ENCODE data around the gene SULT2B1. TPM values are rescaled to one million over a fixed set of nuclear protein-coding genes. Genes with fewer than 3 reads are reported as not detected.

The SULT2B1 gene
- total and polyA plus RNA-seq, 4 donors, result 0.14 to 0.24 TPM; not detected in 2

DNA sequence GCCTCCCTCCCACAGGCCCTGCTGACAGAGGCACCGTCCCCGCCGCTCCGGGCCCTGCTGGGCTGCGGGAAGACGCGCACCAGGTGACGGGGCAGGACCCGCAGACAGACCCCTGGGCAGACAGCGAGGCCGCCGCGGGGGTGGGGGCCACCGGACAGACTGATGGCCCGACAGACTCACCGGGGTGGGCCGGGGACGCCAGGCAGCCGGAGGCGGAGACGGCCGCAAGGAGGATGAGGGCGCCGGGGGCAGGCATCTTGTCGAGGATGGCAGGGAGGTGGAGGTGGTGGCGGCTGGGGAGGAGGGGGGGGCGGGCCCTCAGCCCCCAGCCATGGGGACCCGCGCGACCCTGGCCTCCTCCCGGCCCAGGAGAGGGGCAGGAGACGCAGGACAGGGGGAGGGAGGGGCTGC is 40.6 kb upstream of the SULT2B1 start:
- DNase-seq (ENCODE audit: low spot score), result no peak
- H3K36me3 ChIP-seq (ENCODE audit: control insufficient read depth in 4 of 4, insufficient read depth in 3 of 4, low read depth in 1 of 4, low read length in 3 of 4), result no peaks in the 10 kb centered on the region
- H3K4me1 ChIP-seq (ENCODE audit: control insufficient read depth in 4 of 4, insufficient read depth in 4 of 4, low read length in 3 of 4), result peaks cover 0 to 9% (median 1%) of the 10 kb centered on the region in 4 donors
- no peaks in the 10 kb centered on the region for H3K9me3 ChIP-seq (ENCODE audit: control insufficient read depth in 4 of 4, low read length in 3 of 4)
- WGBS, result 4% methylated on average over 32 of the region's 32 CpGs
- H3K27me3 ChIP-seq (ENCODE audit: control insufficient read depth in 4 of 4, insufficient read depth in 4 of 4, low read length in 3 of 4), result peaks cover 0 to 8% (median 2%) of the 10 kb centered on the region in 4 donors
- H3K4me3 ChIP-seq (ENCODE audit: low read depth in 1 of 3, low read length in 3 of 3), result no peak overlapping the region
- no peak overlapping the region for H3K27ac ChIP-seq (ENCODE audit: low read depth in 1 of 2, low read length in 2 of 2)
- TF ChIP-seq, protein P1, sequence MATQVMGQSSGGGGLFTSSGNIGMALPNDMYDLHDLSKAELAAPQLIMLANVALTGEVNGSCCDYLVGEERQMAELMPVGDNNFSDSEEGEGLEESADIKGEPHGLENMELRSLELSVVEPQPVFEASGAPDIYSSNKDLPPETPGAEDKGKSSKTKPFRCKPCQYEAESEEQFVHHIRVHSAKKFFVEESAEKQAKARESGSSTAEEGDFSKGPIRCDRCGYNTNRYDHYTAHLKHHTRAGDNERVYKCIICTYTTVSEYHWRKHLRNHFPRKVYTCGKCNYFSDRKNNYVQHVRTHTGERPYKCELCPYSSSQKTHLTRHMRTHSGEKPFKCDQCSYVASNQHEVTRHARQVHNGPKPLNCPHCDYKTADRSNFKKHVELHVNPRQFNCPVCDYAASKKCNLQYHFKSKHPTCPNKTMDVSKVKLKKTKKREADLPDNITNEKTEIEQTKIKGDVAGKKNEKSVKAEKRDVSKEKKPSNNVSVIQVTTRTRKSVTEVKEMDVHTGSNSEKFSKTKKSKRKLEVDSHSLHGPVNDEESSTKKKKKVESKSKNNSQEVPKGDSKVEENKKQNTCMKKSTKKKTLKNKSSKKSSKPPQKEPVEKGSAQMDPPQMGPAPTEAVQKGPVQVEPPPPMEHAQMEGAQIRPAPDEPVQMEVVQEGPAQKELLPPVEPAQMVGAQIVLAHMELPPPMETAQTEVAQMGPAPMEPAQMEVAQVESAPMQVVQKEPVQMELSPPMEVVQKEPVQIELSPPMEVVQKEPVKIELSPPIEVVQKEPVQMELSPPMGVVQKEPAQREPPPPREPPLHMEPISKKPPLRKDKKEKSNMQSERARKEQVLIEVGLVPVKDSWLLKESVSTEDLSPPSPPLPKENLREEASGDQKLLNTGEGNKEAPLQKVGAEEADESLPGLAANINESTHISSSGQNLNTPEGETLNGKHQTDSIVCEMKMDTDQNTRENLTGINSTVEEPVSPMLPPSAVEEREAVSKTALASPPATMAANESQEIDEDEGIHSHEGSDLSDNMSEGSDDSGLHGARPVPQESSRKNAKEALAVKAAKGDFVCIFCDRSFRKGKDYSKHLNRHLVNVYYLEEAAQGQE (IDR thresholded peaks at IDR 0.05), result no peak
- TF ChIP-seq TAF1 (conservative IDR thresholded peaks at IDR 0.05), result no peak
- TF ChIP-seq, protein P2, sequence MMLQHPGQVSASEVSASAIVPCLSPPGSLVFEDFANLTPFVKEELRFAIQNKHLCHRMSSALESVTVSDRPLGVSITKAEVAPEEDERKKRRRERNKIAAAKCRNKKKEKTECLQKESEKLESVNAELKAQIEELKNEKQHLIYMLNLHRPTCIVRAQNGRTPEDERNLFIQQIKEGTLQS (IDR thresholded peaks at IDR 0.05), result no peak
- TF ChIP-seq FOXA2 (IDR thresholded peaks at IDR 0.05), result no peak
- no peak for TF ChIP-seq HNF4A (conservative IDR thresholded peaks at IDR 0.05)
- no peak for TF ChIP-seq SP1 (IDR thresholded peaks at IDR 0.05)
- no peak for TF ChIP-seq RXRA (IDR thresholded peaks at IDR 0.05)
- TF ChIP-seq MAX (IDR thresholded peaks at IDR 0.05), result no peak
- TF ChIP-seq EGR1 (IDR thresholded peaks at IDR 0.05; ENCODE audit: low read depth in 2 of 2), result no peak
- TF ChIP-seq HNF4G (IDR thresholded peaks at IDR 0.05), result no peak
- TF ChIP-seq GABPA (IDR thresholded peaks at IDR 0.05 in 1 of 2, conservative IDR thresholded peaks at IDR 0.05 in 1 of 2), result no peak
- TF ChIP-seq YY1 (IDR thresholded peaks at IDR 0.05), result no peak
- TF ChIP-seq, protein P3, sequence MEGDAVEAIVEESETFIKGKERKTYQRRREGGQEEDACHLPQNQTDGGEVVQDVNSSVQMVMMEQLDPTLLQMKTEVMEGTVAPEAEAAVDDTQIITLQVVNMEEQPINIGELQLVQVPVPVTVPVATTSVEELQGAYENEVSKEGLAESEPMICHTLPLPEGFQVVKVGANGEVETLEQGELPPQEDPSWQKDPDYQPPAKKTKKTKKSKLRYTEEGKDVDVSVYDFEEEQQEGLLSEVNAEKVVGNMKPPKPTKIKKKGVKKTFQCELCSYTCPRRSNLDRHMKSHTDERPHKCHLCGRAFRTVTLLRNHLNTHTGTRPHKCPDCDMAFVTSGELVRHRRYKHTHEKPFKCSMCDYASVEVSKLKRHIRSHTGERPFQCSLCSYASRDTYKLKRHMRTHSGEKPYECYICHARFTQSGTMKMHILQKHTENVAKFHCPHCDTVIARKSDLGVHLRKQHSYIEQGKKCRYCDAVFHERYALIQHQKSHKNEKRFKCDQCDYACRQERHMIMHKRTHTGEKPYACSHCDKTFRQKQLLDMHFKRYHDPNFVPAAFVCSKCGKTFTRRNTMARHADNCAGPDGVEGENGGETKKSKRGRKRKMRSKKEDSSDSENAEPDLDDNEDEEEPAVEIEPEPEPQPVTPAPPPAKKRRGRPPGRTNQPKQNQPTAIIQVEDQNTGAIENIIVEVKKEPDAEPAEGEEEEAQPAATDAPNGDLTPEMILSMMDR (IDR thresholded peaks at IDR 0.05; ENCODE audit: low read depth, low read length, missing input control), result no peak
- no peak for TF ChIP-seq NR2F2 (IDR thresholded peaks at IDR 0.05)
- TF ChIP-seq RAD21 (IDR thresholded peaks at IDR 0.05), result no peak
- no peak for TF ChIP-seq JUND (IDR thresholded peaks at IDR 0.05)
- TF ChIP-seq ZBTB33 (IDR thresholded peaks at IDR 0.05), result no peak
- no peak for TF ChIP-seq FOXA1 (IDR thresholded peaks at IDR 0.05)
- H3K9ac ChIP-seq (ENCODE audit: low read depth in 1 of 2, low read length in 2 of 2), result no peak overlapping the region

Measured in liver (tissue), 9 donors.